COLO668 (cell line): ENCODE data around the gene CYP4F12.
"Not testable (repeated sequence)": the region's sequence is repeated elsewhere in the genome, so short reads cannot be mapped to it uniquely, and the experiment has no call there.

ENCODE experiments used
- DNase-seq: peaks from one replicate; lab custom pipeline; 2025; ENCODE audit not compliant: unreplicated experiment; lab: John Stamatoyannopoulos, UW

Gene CYP4F12

DNA sequence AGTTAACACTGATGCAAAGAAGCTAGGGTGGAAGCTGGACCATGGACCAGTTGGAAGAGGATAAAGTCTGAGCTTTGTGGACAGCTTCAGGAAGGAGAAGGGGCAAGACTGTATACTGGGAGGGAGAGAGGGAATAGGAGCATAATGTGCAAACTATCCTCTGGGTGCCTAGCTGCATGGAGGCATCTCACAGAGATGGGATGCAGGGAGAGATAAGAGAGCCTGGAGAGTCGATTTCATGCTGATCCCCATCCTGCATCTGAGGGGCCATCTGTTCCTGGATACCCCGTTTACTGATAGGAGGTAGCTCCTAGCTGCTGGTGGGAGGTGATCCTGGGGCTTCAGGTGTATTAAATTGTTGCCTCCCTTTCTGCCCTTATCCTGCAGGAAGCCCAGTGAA is 23.4 kb upstream of the CYP4F12 start:
- no peak for DNase-seq

- not testable (repeated sequence) for DNase-seq
These were observed 22.8 kb upstream of the CYP4F12 start for GRCh38 chr19:15650123-15650522.

- no peak for DNase-seq
These were observed 21.1 kb upstream of the CYP4F12 start for GRCh38 chr19:15651791-15652190.

DNA sequence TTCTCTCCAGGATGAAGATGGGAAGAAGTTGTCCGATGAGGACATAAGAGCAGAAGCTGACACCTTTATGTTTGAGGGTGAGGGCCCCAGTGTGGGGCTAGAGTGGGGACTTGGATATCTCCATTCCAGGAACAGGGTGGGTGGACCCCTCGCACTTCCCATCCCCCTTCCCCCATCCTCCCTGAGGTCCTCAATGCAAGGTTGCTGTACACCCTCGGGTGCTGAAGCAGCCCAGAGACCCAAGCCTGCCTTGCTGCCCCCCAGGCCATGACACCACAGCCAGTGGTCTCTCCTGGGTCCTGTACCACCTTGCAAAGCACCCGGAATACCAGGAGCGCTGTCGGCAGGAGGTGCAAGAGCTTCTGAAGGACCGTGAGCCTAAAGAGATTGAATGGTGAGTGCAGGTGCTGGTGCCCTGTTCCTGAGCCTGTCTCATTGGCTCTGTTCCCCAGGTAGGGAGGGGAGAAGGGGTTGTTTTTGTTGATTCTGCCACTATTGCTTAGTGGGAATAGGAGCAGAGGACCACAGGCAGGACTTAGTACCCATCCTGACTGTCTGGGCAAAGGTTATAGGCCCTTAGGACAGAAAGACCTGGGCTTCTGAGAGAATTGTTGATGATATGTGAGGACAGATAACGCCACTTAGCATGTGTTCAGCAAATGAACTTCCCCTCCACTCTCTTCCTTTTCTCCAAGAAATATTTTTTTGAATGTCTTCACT is 20.2 kb upstream of the CYP4F12 start:
- DNase-seq: no peak

DNA sequence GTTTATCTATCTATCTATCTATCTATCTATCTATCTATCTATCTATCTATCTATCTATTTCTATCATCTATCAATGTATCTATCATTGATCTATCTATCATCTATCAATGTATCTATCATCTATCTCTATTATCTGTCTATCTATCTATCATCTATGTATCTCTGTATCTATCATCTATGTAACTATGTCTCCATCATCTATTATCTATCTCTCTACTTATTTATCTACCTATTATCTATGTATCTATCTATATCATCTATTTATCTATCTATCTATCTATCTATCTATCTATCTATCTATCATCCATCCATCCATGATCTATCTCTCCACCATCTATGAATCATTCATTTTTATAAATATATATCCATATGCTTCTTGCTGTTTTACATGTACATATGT is 16.4 kb upstream of the CYP4F12 start:
- no peak for DNase-seq

- DNase-seq: no peak
These were observed 9.6 kb upstream of the CYP4F12 start for GRCh38 chr19:15663247-15663646.

- no peak for DNase-seq
These were observed 6.7 kb upstream of the CYP4F12 start for GRCh38 chr19:15666186-15666585.

GRCh38 chr19:15666883-15667282 is 6.0 kb upstream of the CYP4F12 start:
- no peak for DNase-seq

GRCh38 chr19:15669440-15669839 is 3.4 kb upstream of the CYP4F12 start:
- DNase-seq: no peak

DNA sequence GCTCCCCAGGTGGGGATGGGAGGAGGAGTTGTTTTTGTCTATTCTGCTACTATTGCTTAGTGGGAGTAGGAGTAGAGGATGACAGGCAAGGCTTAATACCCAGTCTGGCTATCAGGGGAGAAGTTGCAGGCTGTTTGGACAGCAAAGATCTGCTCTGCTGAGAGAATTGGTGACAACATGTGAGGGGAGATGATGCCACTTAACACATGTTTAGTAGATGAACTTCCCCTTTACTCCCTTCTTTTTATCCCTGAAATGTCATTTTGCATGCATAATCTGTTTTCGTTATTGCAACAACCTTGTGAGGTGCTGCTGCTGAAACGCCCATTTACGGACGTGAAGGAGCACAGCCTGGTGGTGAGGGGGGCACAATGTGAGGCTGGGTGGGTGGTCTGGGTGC is 3.0 kb upstream of the CYP4F12 start:
- no peak for DNase-seq

GRCh38 chr19:15671237-15671821 is 1.6 kb upstream of the CYP4F12 start:
- no peak for DNase-seq

GRCh38 chr19:15671891-15672579 is 852 bp upstream of the CYP4F12 start:
- DNase-seq: no peak

DNA sequence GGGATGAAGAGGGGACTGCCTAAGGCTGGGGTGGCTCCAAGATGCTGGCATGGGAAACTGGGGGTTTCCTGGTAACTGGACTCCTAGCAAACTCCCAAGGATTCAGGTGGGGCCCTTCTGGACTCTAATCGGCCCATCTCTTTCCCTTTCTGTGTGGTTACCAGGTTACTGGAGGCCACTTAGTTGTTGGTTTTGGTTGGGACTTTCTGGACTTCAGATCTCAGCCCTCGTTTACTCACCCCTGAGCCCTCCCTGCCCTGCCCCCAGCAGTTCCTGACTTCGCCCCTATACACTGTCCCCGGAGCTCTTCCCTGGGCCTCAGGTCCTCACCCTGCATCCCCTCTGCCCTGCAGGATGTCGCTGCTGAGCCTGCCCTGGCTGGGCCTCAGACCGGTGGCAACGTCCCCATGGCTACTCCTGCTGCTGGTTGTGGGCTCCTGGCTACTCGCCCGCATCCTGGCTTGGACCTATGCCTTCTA is 328 bp downstream of the CYP4F12 start:
- DNase-seq: no peak

GRCh38 chr19:15675560-15675959 is 2.7 kb downstream of the CYP4F12 start:
- DNase-seq: no peak

GRCh38 chr19:15679089-15679488 is 6.2 kb downstream of the CYP4F12 start:
- no peak for DNase-seq

DNA sequence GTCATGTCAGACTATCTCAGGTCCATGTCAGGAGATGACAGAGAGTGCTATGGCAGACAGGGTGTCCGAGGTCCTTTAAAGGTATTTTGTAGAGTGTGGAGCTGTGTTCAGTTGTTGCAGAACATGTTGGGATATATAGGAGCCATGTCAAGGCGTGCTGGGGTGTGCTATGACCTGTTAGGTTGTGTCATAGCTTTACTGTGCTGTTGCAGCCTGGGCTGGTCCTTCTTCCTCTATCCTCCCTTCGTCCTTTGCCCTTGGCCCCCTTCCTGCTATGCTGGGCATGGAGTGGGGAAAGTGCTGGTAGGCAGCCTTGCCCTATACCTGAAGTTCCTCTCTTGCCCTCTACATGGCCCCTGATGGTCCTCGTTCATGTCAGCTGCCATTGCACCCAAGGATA is 7.0 kb downstream of the CYP4F12 start:
- DNase-seq: not testable (repeated sequence)

DNA sequence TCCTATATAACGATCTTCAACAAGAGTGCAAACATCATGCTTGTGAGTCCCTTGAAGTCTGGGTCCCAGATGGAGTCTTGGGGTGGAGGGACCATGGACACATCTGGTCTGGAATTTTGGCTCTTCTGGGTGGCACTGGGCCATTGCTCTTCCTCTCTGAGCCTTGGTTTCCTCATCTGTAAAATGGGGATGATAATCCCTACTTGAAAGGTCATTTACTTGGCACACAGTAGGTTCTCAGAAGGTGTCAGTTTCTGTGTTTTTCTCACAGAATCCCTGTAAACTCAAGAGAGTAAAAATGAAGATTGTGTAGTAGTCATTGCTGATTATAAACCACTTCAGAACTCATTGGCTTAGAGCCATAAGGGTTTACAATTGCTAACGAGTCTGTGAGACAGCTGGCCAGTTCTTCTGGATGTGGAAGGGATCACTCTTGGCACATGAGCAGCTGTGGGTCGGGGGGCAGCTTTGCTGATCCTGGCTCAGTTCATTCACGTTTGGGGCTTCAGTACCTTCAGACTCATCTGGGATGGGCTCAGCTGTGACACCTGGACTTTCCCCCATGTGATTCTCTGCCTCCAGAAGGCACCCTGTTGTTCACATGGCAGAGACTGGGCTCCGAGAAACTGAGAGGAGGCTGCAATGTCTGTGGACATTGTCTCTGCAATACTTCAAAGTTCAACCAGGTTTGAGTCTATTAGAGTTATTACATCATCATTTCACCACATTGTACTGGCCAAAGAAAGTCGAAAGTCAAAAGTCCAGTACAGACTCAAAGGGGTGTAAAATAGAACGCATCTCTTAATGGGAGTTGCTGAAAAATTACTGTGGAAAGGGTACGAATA is 7.8 kb downstream of the CYP4F12 start:
- no peak for DNase-seq

DNA sequence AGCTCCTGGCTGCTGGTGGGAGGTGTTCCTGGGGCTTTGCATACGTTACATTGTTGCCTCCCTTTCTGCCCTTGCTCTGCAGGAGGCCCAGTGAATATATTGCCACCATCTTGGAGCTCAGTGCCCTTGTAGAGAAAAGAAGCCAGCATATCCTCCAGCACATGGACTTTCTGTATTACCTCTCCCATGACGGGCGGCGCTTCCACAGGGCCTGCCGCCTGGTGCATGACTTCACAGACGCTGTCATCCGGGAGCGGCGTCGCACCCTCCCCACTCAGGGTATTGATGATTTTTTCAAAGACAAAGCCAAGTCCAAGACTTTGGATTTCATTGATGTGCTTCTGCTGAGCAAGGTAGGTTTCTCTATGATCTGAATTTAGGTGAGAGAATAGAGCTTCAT is 10.5 kb downstream of the CYP4F12 start:
- no peak for DNase-seq

DNA sequence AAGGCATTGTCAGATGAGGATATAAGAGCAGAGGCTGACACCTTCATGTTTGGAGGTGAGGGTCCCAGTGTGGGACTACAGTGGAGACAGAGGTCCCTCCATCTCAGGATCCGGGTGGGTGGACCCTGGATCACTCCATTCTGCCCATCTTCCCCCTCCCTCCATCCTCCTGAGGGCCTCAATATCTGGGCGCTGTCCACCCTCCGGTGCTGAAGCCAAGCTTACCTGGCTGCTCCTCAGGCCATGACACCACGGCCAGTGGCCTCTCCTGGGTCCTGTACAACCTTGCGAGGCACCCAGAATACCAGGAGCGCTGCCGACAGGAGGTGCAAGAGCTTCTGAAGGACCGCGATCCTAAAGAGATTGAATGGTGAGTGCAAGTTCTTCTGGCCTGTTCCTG is 11.9 kb downstream of the CYP4F12 start:
- DNase-seq: no peak

- DNase-seq: no peak
These were observed 23.8 kb downstream of the CYP4F12 start for GRCh38 chr19:15696654-15697194.
